B cell (primary cell): ENCODE results near the gene PPTC7. TPM values are rescaled to one million over a fixed set of nuclear protein-coding genes. Genes with fewer than 3 reads are reported as not detected.

Experiments used
- ATAC-seq: fragments of 200-7000 bp; cut with Tn5 transposase; one replicate; pipeline ENCODE4 v1.10.0; 2021; ENCODE audit warnings: low read depth, mild to moderate bottlenecking, moderate number of reproducible peaks, moderate library complexity
- CTCF ChIA-PET: fragments of 350-600 bp; sonication (Branson Sonifier 250); formaldehyde crosslinking; loops from one replicate; lab custom pipeline; 2021; ENCODE audit warnings: antibody characterized with exemption, inconsistent platforms; lab: Charles Lee
- POLR2A ChIA-PET: fragments of 350-600 bp; sonication (Branson Sonifier 250); formaldehyde crosslinking; loops from one replicate; lab custom pipeline; 2021; ENCODE audit warnings: antibody characterized with exemption; lab: Charles Lee
- DNase-seq: peaks from one replicate; pipeline ENCODE4 v3.0.0; 2013
- H2AFZ ChIP-seq: 2 replicates; pipeline ENCODE4 v1.6.1; 2012; ENCODE audit warnings: mild to moderate bottlenecking, low read depth, low read length; ENCODE audit not compliant: insufficient read depth, poor library complexity, severe bottlenecking
- H3K27ac ChIP-seq, 2 donors: 1 replicate in 1 of 2; 2 replicates in 1 of 2; pipeline ENCODE4 v1.5.1; 2012 to 2013; ENCODE audit warnings: low read length in 2 of 2, mild to moderate bottlenecking in 2 of 2, moderate library complexity in 1 of 2
- H3K27me3 ChIP-seq, 4 experiments: fragments of 200-600 bp in 1 of 4; sonication (generic) in 1 of 4; replicated peaks in 1 of 4; 1 replicate in 2 of 4; 2 replicates in 2 of 4; pipeline versions ENCODE4 v1.6.1 to v1.7.0; 2013 to 2016; ENCODE audit warnings: low read length in 3 of 4, mild to moderate bottlenecking in 2 of 4, mixed read lengths in 1 of 4, moderate library complexity in 1 of 4; ENCODE audit not compliant: insufficient read depth in 4 of 4, control insufficient read depth in 3 of 4; ENCODE audit errors: control extremely low read depth in 1 of 4
- H3K36me3 ChIP-seq, 2 experiments: replicated peaks in 1 of 2; 1 replicate in 1 of 2; 2 replicates in 1 of 2; pipeline versions ENCODE4 v1.6.1 to v1.7.1; 2013; ENCODE audit warnings: low read length in 1 of 2; ENCODE audit not compliant: insufficient read depth in 2 of 2, control insufficient read depth in 1 of 2; ENCODE audit errors: control extremely low read depth in 1 of 2, extremely low read depth in 1 of 2
- H3K4me1 ChIP-seq, 2 donors: fragments of 200-600 bp in 1 of 2; sonication (generic) in 1 of 2; 1 replicate in 1 of 2; 2 replicates in 1 of 2; pipeline versions ENCODE4 v1.5.1 to v1.6.1; 2013 to 2017; ENCODE audit warnings: low read length in 2 of 2; ENCODE audit not compliant: control insufficient read depth in 2 of 2, insufficient read depth in 2 of 2
- H3K4me2 ChIP-seq: replicated peaks from 2 replicates; pipeline ENCODE3; 2012; ENCODE audit warnings: mild to moderate bottlenecking, low read depth, low read length; ENCODE audit not compliant: poor library complexity, severe bottlenecking
- H3K4me3 ChIP-seq, 5 experiments: fragments of 200-600 bp in 1 of 5; sonication (generic) in 1 of 5; 1 replicate in 3 of 5; 2 replicates in 2 of 5; pipeline versions ENCODE4 v1.5.1 to v1.7.0; 2011 to 2016; ENCODE audit warnings: low read length in 4 of 5, mild to moderate bottlenecking in 4 of 5, low read depth in 2 of 5, control low read depth in 1 of 5, moderate library complexity in 1 of 5; ENCODE audit not compliant: insufficient read depth in 1 of 5; ENCODE audit errors: control extremely low read depth in 1 of 5, extremely low read depth in 1 of 5
- H3K79me2 ChIP-seq: fragments of 200-600 bp; sonication (generic); one replicate; pipeline ENCODE4 v1.6.0; 2016; ENCODE audit warnings: low read length; ENCODE audit not compliant: control insufficient read depth, insufficient read depth
- H3K9ac ChIP-seq: fragments of 200-600 bp; sonication (generic); 2 replicates; pipeline ENCODE4 v1.6.1; 2017; ENCODE audit warnings: mild to moderate bottlenecking, low read length, moderate library complexity
- H3K9me3 ChIP-seq, 3 donors: one replicate each; pipeline versions ENCODE4 v1.6.1 to v1.7.1; 2013; ENCODE audit warnings: low read length in 2 of 3; ENCODE audit not compliant: control insufficient read depth in 2 of 3, insufficient read depth in 1 of 3; ENCODE audit errors: control extremely low read depth in 1 of 3
- H4K20me1 ChIP-seq: 2 replicates; pipeline ENCODE4 v1.6.0; 2012; ENCODE audit warnings: mild to moderate bottlenecking, low read length; ENCODE audit not compliant: insufficient read depth, control insufficient read depth, poor library complexity, severe bottlenecking
- H3K27ac Mint-ChIP-seq: one replicate; pipeline ENCODE4 v1.8.0; 2021; ENCODE audit warnings: mixed read lengths
- H3K27me3 Mint-ChIP-seq: one replicate; pipeline ENCODE4 v1.8.0; 2021; ENCODE audit warnings: mixed read lengths
- H3K4me1 Mint-ChIP-seq: one replicate; pipeline ENCODE4 v1.8.0; 2021; ENCODE audit warnings: mixed read lengths
- H3K4me3 Mint-ChIP-seq: one replicate; pipeline ENCODE4 v1.8.0; 2021; ENCODE audit warnings: mixed read lengths
- H3K9me3 Mint-ChIP-seq: one replicate; pipeline ENCODE4 v1.8.0; 2022; ENCODE audit warnings: mixed read lengths; ENCODE audit not compliant: insufficient read depth
- CTCF ChIP-seq: fragments of 200-600 bp; IDR thresholded peaks from one replicate; pipeline ENCODE4 v1.8.0; 2022; ENCODE audit warnings: antibody characterized with exemption, mild to moderate bottlenecking
- EZH2 ChIP-seq: IDR thresholded peaks from 2 replicates; pipeline ENCODE4 v1.6.1; 2012; ENCODE audit warnings: borderline replicate concordance, low read depth, mild to moderate bottlenecking, moderate library complexity, low read length; ENCODE audit not compliant: insufficient read depth, poor library complexity, severe bottlenecking
- WGBS: methylation state at CpG from one replicate; pipeline ENCODE4 v1.1.5; 2013; ENCODE audit warnings: missing lambda C conversion rate; ENCODE audit not compliant: insufficient coverage; 5-methylcytosine and 5-hydroxymethylcytosine counted together
- intact Hi-C: fragments of 100-400 bp; cut with micrococcal nuclease; formaldehyde crosslinking; loops from one replicate; pipeline ENCODE4 v1.10.0; 2022
- polyA plus RNA-seq: library from polyadenylated mRNA; depleted of rRNA; stranded (reverse); fragments of >200 nt; gene quantifications from 2 replicates; pipeline ENCODE4 v1.2.3, GENCODE V29; 2012
- total RNA-seq, 2 donors: library from RNA; stranded (reverse); fragments of 120-200 nt in 1 of 2; gene quantifications; 1 replicate in 1 of 2; 2 replicates in 1 of 2; pipeline versions ENCODE4 v1.2.3 to v1.2.4, GENCODE V29; 2013 to 2022

The PPTC7 gene
- total and polyA plus RNA-seq, 2 donors (not counting 1 experiment from before 2014, with no cell fraction given): 20.7 to 44.9 TPM

- H3K4me3 ChIP-seq: no peak overlapping the region
- no peak overlapping the region for H3K9ac ChIP-seq
- intact Hi-C loops: no loop called here
- H3K4me2 ChIP-seq: no peak overlapping the region
- TF ChIP-seq EZH2 (no peak), CTCF (no peak)
- peaks cover 18% of the 10 kb centered on the region for H3K4me1 Mint-ChIP-seq
- POLR2A ChIA-PET: no interaction called here
- H3K4me3 Mint-ChIP-seq: no peak overlapping the region
- no peaks in the 10 kb centered on the region for H3K36me3 ChIP-seq
- peaks cover 15 to 18% of the 10 kb centered on the region in 2 donors for H3K4me1 ChIP-seq
- H3K27ac Mint-ChIP-seq: no peak overlapping the region
- no peak overlapping the region for H2AFZ ChIP-seq
- H3K27ac ChIP-seq: no peak overlapping the region
- H3K27me3 ChIP-seq: no peaks in the 10 kb centered on the region
- no peaks in the 10 kb centered on the region for H3K27me3 Mint-ChIP-seq
- H3K9me3 ChIP-seq: no peaks in the 10 kb centered on the region
- peaks cover 24% of the 10 kb centered on the region for H3K79me2 ChIP-seq
- CTCF ChIA-PET: no interaction called here
- H3K9me3 Mint-ChIP-seq: no peaks in the 10 kb centered on the region
- DNase-seq: no peak
- no peak for ATAC-seq
- WGBS: no CpG with 5 or more reads among the region's 3 CpGs
- H4K20me1 ChIP-seq: no peaks in the 10 kb centered on the region
Observed at GRCh38 chr12:110505332-110505731, 77.8 kb downstream of the PPTC7 start.

- intact Hi-C loops: loop anchor here (2.0 to 5.0 kb wide), 2 partner anchors 99 to 221 kb away; partner anchors contain the start of gene ATP2A2
- POLR2A ChIA-PET: interaction anchor here (0.6 to 0.8 kb wide), 3 partner anchors 34 to 199 kb away, joined by 3 to 4 read pairs (median 3); no protein-coding TSS in a partner anchor
- Histone ChIP-seq H2AFZ (no peak overlapping the region), H3K36me3 (no peaks in the 10 kb centered on the region), H3K4me3 (no peak overlapping the region), H3K4me1 (peaks cover 19 to 20% of the 10 kb centered on the region in 2 donors), H3K27ac (no peak overlapping the region), H3K9me3 (no peaks in the 10 kb centered on the region), H3K79me2 (peaks cover 41% of the 10 kb centered on the region), H4K20me1 (no peaks in the 10 kb centered on the region), H3K4me2 (no peak overlapping the region), H3K27me3 (no peaks in the 10 kb centered on the region), H3K9ac (no peak overlapping the region)
- no CpG with 5 or more reads among the region's 1 CpG for WGBS
- Mint-ChIP-seq H3K4me1 (peaks cover 29% of the 10 kb centered on the region), H3K4me3 (peak overlapping the region; percentile 32), H3K9me3 (no peaks in the 10 kb centered on the region), H3K27ac (peak overlapping the region; percentile 64), H3K27me3 (no peaks in the 10 kb centered on the region)
- no peak for TF ChIP-seq EZH2
- TF ChIP-seq CTCF: no peak
- ATAC-seq: no peak
- CTCF ChIA-PET: interaction anchor here (0.6 to 4.3 kb wide), 7 partner anchors 10 to 384 kb away, joined by 3 to 25 read pairs (median 4); partner anchors contain the start of genes FAM216A and GPN3
- DNase-seq: no peak
Observed at GRCh38 chr12:110503432-110503831, 79.7 kb downstream of the PPTC7 start.
